ENCODE measurements around the gene TCF7L1.

TCF7L1 gene

DNA sequence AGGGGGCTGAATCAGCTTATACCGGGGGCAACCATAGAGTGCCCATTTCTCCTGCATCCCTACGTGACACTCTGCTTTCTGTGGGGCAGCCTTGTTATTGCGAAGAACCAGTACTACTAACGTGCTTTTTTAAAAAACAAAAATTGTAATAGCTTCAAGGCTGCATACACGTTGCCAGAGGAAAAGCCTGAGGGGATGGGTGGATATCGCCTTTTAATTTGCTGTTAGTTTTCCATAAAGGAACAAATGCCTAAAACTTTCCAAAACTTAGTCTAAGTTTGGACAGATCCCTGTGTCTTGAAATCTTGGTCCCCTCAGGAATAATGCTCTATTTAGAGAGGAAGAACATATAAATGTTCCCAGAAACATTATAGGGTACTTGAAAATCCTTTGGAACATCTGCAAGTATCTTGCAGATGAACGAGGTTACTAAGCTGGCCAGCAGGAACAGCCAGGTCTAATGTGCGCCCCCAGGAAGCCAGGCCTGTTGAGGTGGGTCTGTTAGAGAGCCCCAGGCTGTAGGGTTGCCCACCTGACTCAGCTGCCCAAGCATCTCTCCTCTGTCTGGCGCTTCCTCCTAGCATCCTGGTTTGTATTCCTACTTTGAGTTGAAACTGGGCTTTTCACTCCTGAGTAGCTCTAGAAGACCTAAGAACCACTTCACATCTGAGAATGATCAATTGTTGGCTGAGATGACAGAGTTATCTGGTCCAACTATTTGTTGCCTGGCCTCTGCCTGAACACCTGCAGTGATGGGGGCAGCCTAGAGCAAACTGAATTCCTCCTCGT is 97.7 kb downstream of the TCF7L1 start:
- no peak for DNase-seq (ENCODE audit: low read depth in 2 of 2)

- no peak for DNase-seq (ENCODE audit: low read depth in 2 of 2)
These were observed 98.2 kb downstream of the TCF7L1 start for GRCh38 chr2:85231468-85231805.

GRCh38 chr2:85231952-85232351 is 98.8 kb downstream of the TCF7L1 start:
- no peak for DNase-seq (ENCODE audit: low read depth in 2 of 2)

DNA sequence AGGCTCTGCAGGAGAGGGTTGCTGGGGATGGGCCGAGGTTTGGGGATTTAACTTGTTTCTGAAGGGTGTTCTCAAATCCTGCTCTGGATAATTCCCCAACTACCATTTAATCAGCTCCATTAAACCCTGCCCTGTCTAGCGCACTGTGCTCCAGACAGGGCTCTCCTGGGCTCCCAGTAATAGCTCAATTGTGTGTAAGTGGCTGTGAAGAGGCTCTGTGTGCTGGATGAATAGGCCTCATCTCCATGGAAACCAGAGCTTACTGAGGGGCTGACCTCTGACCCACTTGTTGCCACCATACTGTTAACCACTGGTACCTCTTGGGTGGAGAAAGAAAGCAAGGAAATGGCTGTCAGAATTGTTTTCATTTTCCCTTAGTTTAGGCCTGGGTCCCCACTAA is 101.7 kb downstream of the TCF7L1 start:
- no peak for DNase-seq (ENCODE audit: low read depth in 2 of 2)

- no peak for DNase-seq (ENCODE audit: low read depth in 2 of 2)
These were observed 102.1 kb downstream of the TCF7L1 start for GRCh38 chr2:85235281-85235680.

DNA sequence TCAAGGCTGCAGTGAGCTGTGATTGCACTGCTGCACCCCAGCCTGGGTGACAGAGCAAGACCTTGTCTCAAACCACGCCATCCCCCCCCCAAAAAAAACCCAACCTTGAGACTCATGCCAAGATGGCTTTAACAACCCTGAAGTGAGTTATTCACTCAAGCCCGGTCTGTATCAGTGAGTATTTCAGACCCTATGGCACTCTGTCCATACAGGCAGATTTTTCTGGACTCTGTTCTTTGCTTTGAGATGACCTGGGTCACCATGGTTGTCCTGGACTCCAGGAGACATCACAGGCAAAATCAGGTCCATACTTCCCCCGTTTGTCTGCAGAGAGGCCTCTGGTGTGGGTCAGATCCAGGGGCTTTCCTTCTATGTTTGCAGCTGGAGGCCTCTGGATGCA is 102.9 kb downstream of the TCF7L1 start:
- no peak for DNase-seq (ENCODE audit: low read depth in 2 of 2)

DNA sequence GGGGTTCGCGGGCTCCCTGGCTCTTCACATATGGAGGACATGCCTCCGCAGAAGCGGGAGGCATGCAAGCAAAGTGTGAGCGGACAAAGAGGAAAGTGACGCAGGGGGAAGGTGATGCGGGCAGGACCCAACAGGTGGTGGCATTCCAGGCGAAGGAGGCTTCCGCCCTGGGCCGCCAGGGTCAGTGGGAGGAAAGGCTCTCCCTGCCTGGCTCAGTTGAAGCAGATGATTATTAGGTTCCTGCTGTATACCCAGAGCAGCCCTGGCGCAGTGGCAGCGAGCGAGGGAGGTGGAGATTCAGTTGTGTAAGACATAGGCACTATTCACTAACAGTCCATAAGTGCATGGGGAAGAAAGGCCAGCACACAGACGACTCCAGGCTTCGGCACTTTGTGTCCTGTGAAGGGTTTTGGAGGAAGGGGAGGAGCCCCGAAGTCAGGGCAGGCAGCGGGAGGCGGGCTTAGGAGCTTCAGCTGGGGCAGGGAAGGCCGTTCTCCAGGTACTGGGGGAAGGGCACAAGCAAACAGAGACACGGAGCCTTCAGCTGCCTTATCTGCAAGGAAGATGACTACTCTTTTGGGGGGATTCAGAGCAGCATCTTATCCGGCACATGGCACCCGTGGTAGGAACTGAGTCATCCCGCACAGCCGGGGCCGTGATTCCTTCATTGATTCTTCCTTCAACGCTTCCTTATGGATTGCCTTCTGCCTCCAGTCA is 104.8 kb downstream of the TCF7L1 start:
- DNase-seq (ENCODE audit: low read depth in 2 of 2): no peak

DNA sequence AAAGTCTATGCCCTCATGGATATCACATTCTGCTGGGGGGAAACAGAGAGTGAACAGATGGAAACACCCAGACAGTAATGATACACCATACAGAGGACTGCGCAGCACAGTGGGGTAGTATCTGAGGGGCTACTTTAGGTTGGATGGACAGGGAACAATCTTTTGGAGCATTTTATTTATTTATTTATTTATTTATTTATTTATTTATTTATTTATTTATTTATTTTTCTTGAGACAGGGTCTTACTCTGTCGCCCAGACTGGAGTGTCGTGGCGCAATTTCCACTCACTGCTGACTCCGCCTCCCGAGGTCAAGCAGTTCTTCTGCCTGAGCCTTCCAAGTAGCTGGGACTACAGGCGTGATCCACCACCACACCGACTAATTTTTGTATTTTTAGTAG is 105.4 kb downstream of the TCF7L1 start:
- no peak for DNase-seq (ENCODE audit: low read depth in 2 of 2)

- DNase-seq (ENCODE audit: low read depth in 2 of 2): no peak
These were observed 105.9 kb downstream of the TCF7L1 start for GRCh38 chr2:85239102-85239501.

- DNase-seq (ENCODE audit: low read depth in 2 of 2): no peak
These were observed 106.9 kb downstream of the TCF7L1 start for GRCh38 chr2:85240055-85240454.

GRCh38 chr2:85242321-85242720 is 109.1 kb downstream of the TCF7L1 start:
- DNase-seq (ENCODE audit: low read depth in 2 of 2): no peak

GRCh38 chr2:85243101-85244072 is 110.2 kb downstream of the TCF7L1 start:
- DNase-seq (ENCODE audit: low read depth in 2 of 2): no peak

GRCh38 chr2:85244828-85245227 is 111.6 kb downstream of the TCF7L1 start:
- DNase-seq (ENCODE audit: low read depth in 2 of 2): no peak

GRCh38 chr2:85245891-85246290 is 112.7 kb downstream of the TCF7L1 start:
- no peak for DNase-seq (ENCODE audit: low read depth in 2 of 2)

GRCh38 chr2:85246348-85246747 is 113.2 kb downstream of the TCF7L1 start:
- DNase-seq (ENCODE audit: low read depth in 2 of 2): no peak

GRCh38 chr2:85247610-85248009 is 114.4 kb downstream of the TCF7L1 start:
- DNase-seq (ENCODE audit: low read depth in 2 of 2): no peak

DNA sequence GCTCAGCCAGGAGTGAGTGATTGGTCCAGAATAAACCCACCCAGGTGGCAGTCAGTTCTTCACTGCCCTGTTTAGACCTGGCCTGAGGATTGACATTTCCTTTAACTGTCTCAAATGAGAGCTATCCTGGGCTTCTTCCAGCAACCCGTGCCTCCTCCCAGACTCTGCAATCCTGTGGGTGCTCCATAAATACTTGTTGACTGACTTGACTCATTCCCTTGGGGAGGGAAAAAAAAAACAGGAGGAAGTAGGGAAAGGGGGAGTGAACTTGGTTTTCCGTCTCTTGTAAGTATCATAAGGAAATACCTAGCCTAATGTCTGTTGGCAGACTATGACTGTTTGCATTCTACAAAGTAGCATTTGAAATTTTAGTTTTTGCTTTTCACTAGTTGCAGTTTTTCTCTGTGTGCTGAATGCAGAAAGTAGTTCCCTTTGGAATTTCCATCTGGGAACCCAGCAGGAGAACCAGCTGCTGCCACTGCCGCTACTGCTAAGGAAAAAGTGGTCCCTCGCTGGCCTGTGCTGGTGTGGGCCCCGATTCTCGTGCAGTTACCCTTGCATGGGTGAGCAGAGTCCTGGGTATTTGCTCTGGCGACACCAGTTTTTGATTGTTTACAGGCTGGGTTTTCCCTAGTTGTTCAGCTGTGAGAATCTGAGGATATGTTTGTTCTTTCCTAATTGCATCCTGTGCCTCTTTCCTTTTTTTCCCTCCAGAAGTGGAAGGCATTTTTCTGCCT is 115.7 kb downstream of the TCF7L1 start:
- DNase-seq (ENCODE audit: low read depth in 2 of 2): no peak

DNA sequence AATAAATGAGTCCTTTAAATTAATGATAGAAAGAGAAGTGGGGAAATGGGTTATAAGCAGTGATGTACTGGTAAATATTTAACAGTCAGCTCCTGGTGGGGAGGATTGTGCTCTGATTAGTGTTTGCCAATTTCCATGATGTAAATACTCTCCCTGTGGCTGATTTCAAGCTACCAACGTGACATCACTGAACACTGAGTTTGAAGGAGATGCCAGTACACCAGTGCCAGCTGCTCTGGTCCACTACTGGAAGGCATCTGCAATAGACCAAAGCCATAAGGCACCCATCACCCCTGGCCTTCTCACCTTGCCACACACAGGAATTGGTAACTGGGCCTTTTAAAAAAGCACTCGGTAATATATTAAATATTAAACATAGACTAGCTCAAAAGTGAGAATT is 116.9 kb downstream of the TCF7L1 start:
- no peak for DNase-seq (ENCODE audit: low read depth in 2 of 2)

DNA sequence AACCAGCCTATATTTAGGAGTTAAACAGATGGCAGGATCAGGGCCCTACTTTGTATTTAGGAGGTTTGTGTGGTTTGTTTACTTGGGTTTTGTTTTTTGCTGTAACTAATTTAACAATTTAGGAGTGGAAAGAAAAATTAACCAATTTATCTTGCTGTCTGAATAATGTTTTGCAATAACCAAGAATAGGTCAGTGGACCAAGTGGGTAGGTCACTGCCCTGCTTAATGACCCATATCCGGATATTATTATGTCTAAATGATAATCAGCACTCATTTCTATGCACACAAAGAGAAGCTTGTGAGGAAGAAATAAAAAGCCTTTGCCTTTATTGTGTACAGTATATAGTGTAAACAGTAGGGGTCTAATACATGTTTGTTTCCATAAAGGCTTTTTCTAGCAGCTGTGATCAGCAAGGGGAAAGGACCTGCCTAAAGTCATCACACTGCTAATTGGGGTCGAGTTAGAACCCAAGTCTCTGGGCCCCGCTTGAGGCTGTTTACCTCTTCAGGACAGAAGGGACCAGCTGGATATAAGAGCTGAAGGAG is 118.0 kb downstream of the TCF7L1 start:
- no peak for DNase-seq (ENCODE audit: low read depth in 2 of 2)

DNA sequence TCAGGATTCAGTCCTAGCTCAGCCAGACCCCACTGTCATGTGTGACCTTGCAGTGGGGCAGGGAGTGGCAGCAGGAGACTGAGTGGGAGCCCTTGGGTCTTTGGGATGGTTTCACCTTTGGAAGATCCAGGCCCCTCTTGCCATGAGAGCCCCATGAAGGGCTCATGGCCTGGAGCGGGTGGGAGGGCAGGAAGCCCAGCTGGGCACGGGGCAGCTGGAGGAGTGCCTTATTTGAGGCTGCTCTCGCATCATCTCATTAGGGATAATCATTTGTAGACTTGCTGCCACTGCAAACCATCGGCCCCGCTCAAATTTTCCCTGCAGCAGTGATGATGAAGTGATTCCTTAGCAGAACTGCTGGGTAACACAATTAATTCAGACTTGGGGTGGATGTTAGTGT is 120.7 kb downstream of the TCF7L1 start:
- DNase-seq (ENCODE audit: low read depth in 2 of 2): no peak

DNA sequence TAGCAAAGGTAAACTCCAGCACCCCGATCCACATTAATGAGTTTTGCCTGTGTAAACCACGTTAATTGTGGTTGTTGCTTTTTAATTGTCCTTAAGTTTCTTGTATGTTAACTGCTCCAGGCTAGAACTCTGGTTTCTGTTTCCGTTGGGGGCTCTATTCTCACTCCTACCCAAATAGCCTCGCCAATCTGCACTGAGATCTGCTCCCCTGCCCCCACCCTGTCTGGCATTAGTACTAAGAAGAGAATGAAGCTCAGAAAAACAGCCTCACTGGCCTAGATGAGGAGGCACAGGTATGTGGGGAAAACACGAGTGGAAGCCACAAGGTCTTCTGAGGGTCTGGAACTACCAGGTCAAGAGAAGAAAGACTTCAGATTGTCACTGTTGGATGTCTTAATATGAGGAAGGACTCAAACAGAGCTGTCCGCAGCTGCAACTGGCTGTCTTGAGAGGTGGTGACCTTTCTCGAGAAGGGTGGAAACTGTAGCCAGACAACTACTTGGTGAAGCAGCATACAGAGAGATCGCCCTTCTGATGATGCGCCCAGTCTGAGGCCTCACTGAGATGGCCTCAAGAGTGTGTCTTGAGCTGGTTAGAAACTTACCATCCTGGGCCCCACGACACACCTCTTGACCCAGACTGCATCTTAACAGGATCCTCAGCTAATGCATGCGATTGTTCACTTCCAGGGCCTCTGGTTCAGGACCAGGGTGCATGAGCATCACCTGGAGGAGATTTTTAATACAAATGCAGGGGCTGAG is 121.5 kb downstream of the TCF7L1 start:
- DNase-seq (ENCODE audit: low read depth in 2 of 2): no peak
